ENCODE data around the gene RBBP7.

The RBBP7 gene

GRCh38 chrX:16885628-16886027 is 15.5 kb upstream of the RBBP7 start:
- no peaks in the 10 kb centered on the region for H3K36me3 ChIP-seq
- no peak overlapping the region for H3K9ac ChIP-seq
- peaks cover 38% of the 10 kb centered on the region for H3K27me3 ChIP-seq
- no peak overlapping the region for H3K4me2 ChIP-seq
- H3K27ac ChIP-seq: no peak overlapping the region
- TF ChIP-seq Cebpa-rat (IDR thresholded peaks at IDR 0.05): no peak
- no peaks in the 10 kb centered on the region for H4K20me1 ChIP-seq
- H3K4me3 ChIP-seq: no peak overlapping the region
- peaks cover 6% of the 10 kb centered on the region for H3K4me1 ChIP-seq
- H3K9me3 ChIP-seq: no peaks in the 10 kb centered on the region

GRCh38 chrX:16883487-16883804 is 13.3 kb upstream of the RBBP7 start:
- H3K9ac ChIP-seq: no peak overlapping the region
- TF ChIP-seq Cebpa-rat (IDR thresholded peaks at IDR 0.05): no peak
- no peak overlapping the region for H3K27ac ChIP-seq
- H3K4me3 ChIP-seq: no peak overlapping the region
- H3K4me1 ChIP-seq: peaks cover 6% of the 10 kb centered on the region
- H3K9me3 ChIP-seq: no peaks in the 10 kb centered on the region
- H3K27me3 ChIP-seq: peaks cover 36% of the 10 kb centered on the region
- no peaks in the 10 kb centered on the region for H3K36me3 ChIP-seq
- no peak overlapping the region for H3K4me2 ChIP-seq
- H4K20me1 ChIP-seq: no peaks in the 10 kb centered on the region

- H3K4me2 ChIP-seq: peak overlapping the region; percentile 77
- no peaks in the 10 kb centered on the region for H3K9me3 ChIP-seq
- H3K36me3 ChIP-seq: no peaks in the 10 kb centered on the region
- peaks cover 6% of the 10 kb centered on the region for H3K4me1 ChIP-seq
- no peaks in the 10 kb centered on the region for H4K20me1 ChIP-seq
- TF ChIP-seq Cebpa-rat (IDR thresholded peaks at IDR 0.05): no peak
- H3K9ac ChIP-seq: peak overlapping the region; percentile 52
- H3K27ac ChIP-seq: peak overlapping the region; percentile 47
- peaks cover 32% of the 10 kb centered on the region for H3K27me3 ChIP-seq
- peak overlapping the region; percentile 65 for H3K4me3 ChIP-seq
Observed at GRCh38 chrX:16882702-16883486, 12.7 kb upstream of the RBBP7 start.

GRCh38 chrX:16882169-16882568 is 12.0 kb upstream of the RBBP7 start:
- TF ChIP-seq Cebpa-rat (IDR thresholded peaks at IDR 0.05): no peak
- Histone ChIP-seq H3K9me3 (no peaks in the 10 kb centered on the region), H3K4me1 (peaks cover 6% of the 10 kb centered on the region), H3K4me2 (peak overlapping the region; percentile 77), H4K20me1 (no peaks in the 10 kb centered on the region), H3K27ac (no peak overlapping the region), H3K27me3 (peaks cover 25% of the 10 kb centered on the region), H3K36me3 (no peaks in the 10 kb centered on the region), H3K4me3 (peak overlapping the region; percentile 65), H3K9ac (no peak overlapping the region; the same call in 1 of the 2 replicates)

- H4K20me1 ChIP-seq: no peaks in the 10 kb centered on the region
Observed at GRCh38 chrX:16876696-16877095, 6.5 kb upstream of the RBBP7 start.

GRCh38 chrX:16874458-16875095 is 4.4 kb upstream of the RBBP7 start:
- TF ChIP-seq Cebpa-rat (IDR thresholded peaks at IDR 0.05): no peak
- H3K9me3 ChIP-seq: peaks cover 15% of the 10 kb centered on the region; the same call in 1 of the 2 replicates

More at GRCh38 chrX:16876696-16877095, 6.5 kb upstream of the RBBP7 start:
- no peaks in the 10 kb centered on the region for H3K36me3 ChIP-seq
- H3K9me3 ChIP-seq: no peaks in the 10 kb centered on the region
- H3K27ac ChIP-seq: no peak overlapping the region
- H3K4me2 ChIP-seq: no peak overlapping the region
- H3K27me3 ChIP-seq: peaks cover 26% of the 10 kb centered on the region
- 0 out of 2 replicates have a peak, but pooled peaks cover under 1% of the 10 kb centered on the region for H3K4me1 ChIP-seq
- TF ChIP-seq Cebpa-rat (IDR thresholded peaks at IDR 0.05): no peak
- H3K9ac ChIP-seq: no peak overlapping the region
- H3K4me3 ChIP-seq: no peak overlapping the region

GRCh38 chrX:16873106-16873505 is 2.9 kb upstream of the RBBP7 start:
- H3K36me3 ChIP-seq: no peaks in the 10 kb centered on the region
- H3K27me3 ChIP-seq: peaks cover 48% of the 10 kb centered on the region
- H4K20me1 ChIP-seq: peaks cover 16% of the 10 kb centered on the region
- H3K9ac ChIP-seq: no peak overlapping the region
- H3K27ac ChIP-seq: no peak overlapping the region
- TF ChIP-seq Cebpa-rat (IDR thresholded peaks at IDR 0.05): no peak
- peaks cover 15% of the 10 kb centered on the region; the same call in 1 of the 2 replicates for H3K9me3 ChIP-seq
- peaks cover 11% of the 10 kb centered on the region for H3K4me1 ChIP-seq
- no peak overlapping the region for H3K4me2 ChIP-seq
- no peak overlapping the region for H3K4me3 ChIP-seq

More at GRCh38 chrX:16874458-16875095, 4.4 kb upstream of the RBBP7 start:
- no peak overlapping the region for H3K27ac ChIP-seq
- peaks cover 1% of the 10 kb centered on the region; the same call in 1 of the 2 replicates for H4K20me1 ChIP-seq
- peaks cover 41% of the 10 kb centered on the region for H3K27me3 ChIP-seq
- H3K9ac ChIP-seq: no peak overlapping the region
- H3K4me3 ChIP-seq: no peak overlapping the region
- H3K4me2 ChIP-seq: no peak overlapping the region
- H3K36me3 ChIP-seq: no peaks in the 10 kb centered on the region
- peaks cover 8% of the 10 kb centered on the region for H3K4me1 ChIP-seq

GRCh38 chrX:16870862-16871815 is 977 bp upstream of the RBBP7 start:
- Histone ChIP-seq H3K27me3 (peaks cover 48% of the 10 kb centered on the region), H3K9me3 (peaks cover 15% of the 10 kb centered on the region; the same call in 1 of the 2 replicates), H3K4me2 (peak overlapping the region; percentile 79), H4K20me1 (peaks cover 36% of the 10 kb centered on the region), H3K27ac (peak overlapping the region; percentile 83), H3K36me3 (peaks cover 12% of the 10 kb centered on the region; the same call in 1 of the 2 replicates), H3K4me3 (peak overlapping the region; percentile 67), H3K4me1 (peaks cover 17% of the 10 kb centered on the region), H3K9ac (peak overlapping the region; percentile 78)
- TF ChIP-seq Cebpa-rat (IDR thresholded peaks at IDR 0.05): no peak

- Histone ChIP-seq H3K4me1 (peaks cover 17% of the 10 kb centered on the region), H3K4me2 (peak overlapping the region; percentile 78), H3K36me3 (peaks cover 22% of the 10 kb centered on the region; the same call in 1 of the 2 replicates), H3K27ac (peak overlapping the region; percentile 88), H3K27me3 (peaks cover 48% of the 10 kb centered on the region), H3K4me3 (peak overlapping the region; percentile 78), H4K20me1 (peaks cover 52% of the 10 kb centered on the region), H3K9me3 (peaks cover 15% of the 10 kb centered on the region; the same call in 1 of the 2 replicates), H3K9ac (peak overlapping the region; percentile 81)
- no peak for TF ChIP-seq Cebpa-rat (IDR thresholded peaks at IDR 0.05)
Observed at GRCh38 chrX:16869393-16870094, 618 bp downstream of the RBBP7 start.

All from BLaER1 (cell line).